C1 segment of cervical spinal cord (tissue), 14 donors: Measurements from ENCODE around the gene PROM2.

Experiments used
- DNase-seq, 14 donors: peaks; one replicate each; lab custom pipeline; 2025; lab: John Stamatoyannopoulos, UW

PROM2 gene

DNA sequence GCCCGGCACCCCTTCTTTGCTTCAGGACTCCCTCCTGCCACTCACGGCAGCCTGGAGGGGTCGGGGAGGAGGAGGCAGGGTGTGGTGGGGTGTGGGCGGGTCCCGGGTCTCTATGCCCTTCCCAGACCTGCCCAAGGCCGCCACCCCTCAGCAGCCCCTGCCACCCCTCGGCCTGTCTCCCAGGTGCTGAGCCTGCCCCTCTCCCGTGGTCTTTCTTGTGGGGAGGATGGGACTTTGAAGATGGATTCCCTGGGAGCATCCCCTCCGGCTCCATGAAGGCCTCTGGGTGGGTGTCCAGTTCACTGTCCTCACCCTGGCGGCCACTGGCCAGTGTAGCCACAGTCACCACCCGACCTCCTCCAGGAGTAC, 46.1 kb downstream of the PROM2 start:
- DNase-seq: no peak

GRCh38 chr2:95320986-95321767, 46.9 kb downstream of the PROM2 start:
- no peak for DNase-seq

- DNase-seq: no peak
Observed at GRCh38 chr2:95323347-95324155, 49.3 kb downstream of the PROM2 start.

DNA sequence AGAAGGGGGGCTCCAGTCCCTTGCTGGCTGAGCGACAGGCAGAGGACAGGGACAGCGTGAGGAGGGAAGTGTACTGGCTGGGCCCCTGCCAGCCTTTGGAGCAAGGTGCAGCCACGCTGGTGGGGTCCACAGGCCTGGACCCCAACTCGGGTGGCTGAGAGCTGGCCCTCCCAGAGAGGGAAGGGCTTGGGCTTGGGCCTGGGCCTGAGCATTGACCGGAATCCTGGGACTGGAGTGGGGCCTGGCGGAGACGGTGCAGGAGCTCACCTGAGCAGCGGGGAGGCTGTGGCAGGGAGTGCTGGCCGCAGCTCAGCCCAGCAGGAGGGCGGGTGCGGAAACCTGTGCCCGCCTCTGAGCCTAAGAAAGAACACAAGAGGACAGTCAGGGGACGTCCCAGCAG, 50.8 kb downstream of the PROM2 start:
- no peak for DNase-seq

GRCh38 chr2:95325590-95326432, 51.6 kb downstream of the PROM2 start:
- no peak for DNase-seq

DNA sequence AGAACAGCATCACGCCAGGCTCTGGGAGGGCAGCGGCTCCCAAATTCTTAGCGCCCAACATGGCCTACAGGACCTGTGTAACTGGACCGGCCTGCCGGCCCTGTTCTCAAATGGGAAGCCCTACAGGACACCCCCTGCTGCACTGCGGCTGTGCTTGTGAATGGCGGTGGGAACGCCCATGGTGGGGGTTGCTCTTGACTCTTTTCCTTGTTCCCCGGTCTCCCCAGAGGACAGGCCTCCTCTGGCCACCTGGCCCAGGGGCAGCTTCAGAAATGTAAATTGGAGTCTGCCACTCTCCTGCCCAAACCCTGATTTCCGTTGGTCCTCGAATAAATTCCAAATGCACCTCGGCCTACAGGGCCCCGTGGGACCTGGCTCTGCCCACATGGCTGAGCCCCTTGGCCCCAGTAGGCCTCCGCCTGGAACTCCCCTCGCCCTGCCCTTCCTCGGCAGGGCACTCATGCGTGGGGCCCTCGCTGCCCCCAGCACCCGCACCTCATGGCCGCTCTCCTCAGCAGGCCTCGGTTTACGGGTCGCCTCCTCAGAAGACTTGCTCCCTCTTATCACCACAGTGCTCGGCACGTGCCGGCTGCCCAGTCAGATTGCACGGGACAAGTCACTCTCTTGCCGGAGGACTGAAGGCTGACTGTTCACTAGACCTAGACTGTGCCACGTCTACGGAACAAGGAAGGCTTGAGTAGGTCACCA, 52.3 kb downstream of the PROM2 start:
- no peak for DNase-seq

DNA sequence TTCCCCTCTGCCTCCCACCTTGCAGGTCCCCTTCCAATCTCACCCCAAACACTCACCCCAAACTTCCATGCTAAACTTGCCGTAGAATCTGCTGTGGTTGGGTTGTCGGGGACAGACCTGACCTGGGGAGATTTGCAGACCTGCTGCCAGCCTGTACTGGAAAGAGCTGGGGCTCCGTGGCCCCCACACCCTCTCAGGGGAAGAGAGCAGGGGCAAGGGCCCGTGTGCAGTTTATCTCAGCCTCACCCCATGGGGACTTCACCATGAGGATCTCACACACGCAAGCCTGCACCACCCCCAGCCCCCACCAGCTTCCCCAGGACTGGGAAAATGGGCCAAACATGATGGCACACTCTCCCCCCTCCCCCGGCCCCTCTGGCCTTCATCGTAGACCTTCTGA, 53.6 kb downstream of the PROM2 start:
- DNase-seq: no peak

DNA sequence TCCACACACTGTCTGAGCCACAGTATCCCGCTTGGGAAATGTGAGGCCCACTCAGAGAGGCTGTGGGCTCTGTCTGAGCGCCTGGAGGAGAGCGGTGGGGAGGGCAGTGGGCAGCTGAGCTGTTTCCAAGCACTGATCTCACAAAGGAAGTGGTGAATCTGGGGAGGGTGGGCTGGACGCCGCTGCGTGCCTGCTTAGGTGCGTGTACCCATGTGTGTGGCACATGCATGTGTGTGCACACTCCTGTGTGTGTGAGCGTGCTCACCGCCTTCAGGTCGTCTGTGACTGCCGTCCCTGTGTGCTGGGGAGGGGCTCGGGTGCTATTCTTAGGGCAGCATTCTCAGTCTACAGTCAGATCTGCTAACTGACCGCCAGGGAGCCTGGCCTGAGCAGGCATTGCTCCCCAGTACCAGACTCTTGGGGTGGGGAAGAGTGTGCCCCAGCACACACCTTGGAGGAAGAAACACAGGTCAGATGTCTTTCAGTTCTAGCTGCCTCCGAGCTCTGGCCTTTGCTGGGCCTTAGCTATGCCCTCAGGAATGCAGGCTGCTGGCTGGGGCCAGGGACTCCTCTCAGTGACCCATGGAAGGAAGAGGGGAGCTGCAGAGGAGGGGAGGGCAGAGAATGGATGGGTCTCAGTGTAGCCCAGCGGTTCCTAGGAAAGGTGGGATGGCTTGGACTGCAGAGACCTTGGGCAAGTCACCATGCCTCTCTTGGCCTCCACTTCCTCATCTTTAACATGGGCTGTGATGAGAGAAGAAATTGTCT, 54.3 kb downstream of the PROM2 start:
- DNase-seq: no peak

- DNase-seq: no peak
Observed at GRCh38 chr2:95329401-95329800, 55.2 kb downstream of the PROM2 start.

DNA sequence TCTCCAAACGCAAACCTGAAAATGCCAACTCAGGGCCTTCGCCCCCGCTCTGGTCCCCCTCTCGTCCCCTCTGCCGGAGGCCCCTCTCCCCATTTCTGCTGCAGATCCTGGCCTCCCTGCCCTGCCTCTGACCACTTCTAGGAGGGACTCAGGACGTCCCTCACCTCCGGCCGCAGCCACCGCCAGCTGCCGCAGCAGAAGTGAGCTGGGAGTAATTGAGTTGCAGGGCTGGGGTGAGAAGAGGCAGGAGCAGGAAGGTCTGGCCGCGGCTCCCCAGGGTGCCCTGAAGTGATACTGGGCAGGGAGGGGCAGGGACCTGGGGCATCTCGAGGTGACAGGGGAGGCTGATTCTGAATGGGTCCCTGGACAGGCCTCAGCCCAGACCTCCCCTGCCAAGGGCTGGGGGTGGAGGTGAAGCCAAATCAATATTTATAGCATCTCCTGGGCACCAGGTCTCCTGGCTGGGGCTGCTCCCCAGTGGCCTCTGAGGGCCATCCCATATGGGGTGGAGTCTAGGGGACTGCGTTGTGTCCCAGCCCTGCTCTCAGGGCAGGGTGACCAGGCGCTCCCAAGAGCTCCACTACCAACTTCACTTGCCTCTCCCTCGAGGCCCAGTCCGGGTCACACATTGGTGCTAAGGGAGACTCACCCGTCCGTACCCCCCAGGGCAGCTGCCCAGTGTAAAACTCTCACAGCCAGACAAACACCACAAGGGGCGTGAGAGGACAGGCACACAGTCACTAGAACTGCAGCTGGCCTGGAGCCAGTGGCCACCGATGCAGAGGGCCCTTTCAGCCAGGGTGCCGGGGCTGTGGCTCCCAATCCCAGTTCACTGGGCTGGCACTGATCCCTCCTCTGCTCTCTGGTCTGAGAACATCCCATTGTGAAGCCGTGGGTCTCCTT, 55.9 kb downstream of the PROM2 start:
- DNase-seq: peak in 2 of 14 donors; percentile 13 to 33

- no peak for DNase-seq
Observed at GRCh38 chr2:95330794-95331338, 56.6 kb downstream of the PROM2 start.

DNA sequence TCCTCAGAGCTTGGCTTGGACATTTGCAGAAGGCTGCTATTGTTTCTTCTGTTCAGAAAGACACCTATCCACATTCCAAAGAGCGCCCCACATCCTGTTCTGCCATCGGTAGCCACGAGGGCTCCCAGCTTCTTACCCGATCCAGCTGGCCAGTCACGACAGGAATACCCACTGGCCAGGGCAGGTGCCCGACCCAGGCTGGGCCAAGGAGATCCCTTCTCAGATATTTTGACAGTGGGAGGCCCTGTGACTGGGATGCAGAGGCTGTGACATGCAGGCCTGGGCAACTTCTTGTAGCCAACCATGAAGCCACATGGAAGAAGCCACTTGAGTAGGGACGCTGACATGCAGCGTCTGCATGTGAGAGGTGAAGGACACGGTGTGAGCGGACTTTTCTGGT, 57.4 kb downstream of the PROM2 start:
- no peak for DNase-seq

DNA sequence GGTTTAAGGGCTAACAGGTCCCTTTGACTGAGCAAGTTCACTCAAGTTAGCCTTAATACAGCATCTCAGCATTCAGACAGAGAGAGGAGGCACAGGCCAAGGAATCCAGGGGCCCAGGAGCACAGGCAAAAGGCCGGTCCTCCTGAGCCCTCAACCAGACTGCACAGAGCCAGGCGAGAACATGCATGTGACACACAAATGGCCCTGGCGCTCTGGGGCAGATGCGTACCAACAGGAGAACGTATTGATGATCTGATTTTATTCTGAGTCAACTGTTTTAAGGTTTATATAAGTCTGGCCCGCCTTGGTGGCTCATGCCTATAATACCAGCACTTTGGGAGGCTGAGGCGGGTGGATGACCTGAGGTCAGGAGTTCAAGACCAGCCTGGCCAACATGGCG, 57.8 kb downstream of the PROM2 start:
- DNase-seq: no peak

GRCh38 chr2:95333056-95333455, 58.8 kb downstream of the PROM2 start:
- DNase-seq: no peak

GRCh38 chr2:95333888-95334338, 59.7 kb downstream of the PROM2 start:
- DNase-seq: no peak

DNA sequence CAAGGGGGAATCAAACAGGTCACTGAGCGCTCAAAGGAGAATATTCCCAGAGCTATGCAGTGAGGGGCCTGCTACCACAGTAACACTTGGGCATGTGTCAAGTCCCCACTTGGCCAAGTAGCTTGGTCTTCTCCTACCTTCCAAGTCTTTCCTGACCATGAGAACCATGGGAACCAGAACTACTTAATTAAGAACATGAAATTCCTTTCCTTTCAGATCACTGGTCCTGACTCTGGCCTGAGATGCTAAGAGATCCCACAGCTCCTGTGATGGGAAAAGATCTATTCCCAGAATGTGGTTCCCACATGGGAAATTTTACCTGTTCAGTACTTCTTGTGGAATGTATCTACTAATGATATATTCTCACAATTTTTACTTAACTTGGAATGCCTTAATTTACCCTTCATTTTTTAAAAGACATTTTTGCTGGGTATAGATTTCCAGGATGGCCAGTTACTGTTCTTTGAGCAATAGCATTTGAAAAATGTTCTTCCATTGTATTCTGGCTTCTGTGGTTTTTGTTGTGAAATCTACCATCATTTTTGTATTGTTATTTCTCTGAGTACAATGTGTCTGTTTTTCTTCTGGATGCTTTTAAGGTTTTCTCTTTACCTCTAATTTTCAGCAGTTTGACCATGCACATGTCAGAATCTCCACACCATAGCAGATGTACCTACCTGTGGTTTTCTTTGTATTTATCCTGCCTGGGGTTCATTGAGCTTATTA, 60.8 kb downstream of the PROM2 start:
- DNase-seq: no peak

GRCh38 chr2:95336406-95336805, 62.2 kb downstream of the PROM2 start:
- DNase-seq: no peak

GRCh38 chr2:95337829-95338228, 63.6 kb downstream of the PROM2 start:
- no peak for DNase-seq
